ENCODE data around the gene LIPT1. TPM values are rescaled to one million over a fixed set of nuclear protein-coding genes. Genes with fewer than 3 reads are reported as not detected.

The LIPT1 gene
- total RNA-seq (2022) (10.4 and 14.1 TPM in 2 replicates), Bru-seq, nascent RNA (percentile 78 among the genes with signal in this experiment), BruChase-seq, experiment 1, labeled RNA remaining after a 6-hour chase (percentile 75 among the genes with signal in this experiment), BruChase-seq, experiment 2, labeled RNA remaining after a 2-hour chase (percentile 87 among the genes with signal in this experiment)
- long read RNA-seq, partial matches to known transcripts, result 1 of 10 reads
- long read RNA-seq, other reads (novel, unspliced or antisense), result 1 of 10 reads

GRCh38 chr2:99154643-99155536 is at the start of gene LIPT1, which contains the start of gene TSGA10:
Gene LIPT1, plus strand, starts transcription at chr2:99154967. Its CDS starts 6,991 bp downstream, at chr2:99161958.
Gene TSGA10, minus strand, starts transcription at chr2:99154942. Its CDS starts 45,503 bp downstream, at chr2:99109439.
- Mint-ChIP-seq H3K36me3 (ENCODE audit: insufficient read depth, unreplicated experiment) (peaks cover 22% of the 10 kb centered on the region), H3K4me1 (ENCODE audit: low read depth, unreplicated experiment) (peaks cover 7% of the 10 kb centered on the region), H3K9me3 (ENCODE audit: low read depth, unreplicated experiment) (no peaks in the 10 kb centered on the region), H3K27me3 (ENCODE audit: unreplicated experiment) (no peaks in the 10 kb centered on the region), H3K4me3 (ENCODE audit: low read depth, unreplicated experiment) (no peak within 1 kb of the TSS), H3K27ac (ENCODE audit: unreplicated experiment) (peak within 1 kb of the TSS; percentile 92)
- CTCF ChIA-PET, result interaction anchor here (0.6 to 1.3 kb wide), 3 partner anchors 12 to 243 kb away, joined by 3 to 5 read pairs (median 3); partner anchors contain the start of gene C2orf15
- DNase-seq, result peak; percentile 92
- intact Hi-C loops (cut with micrococcal nuclease; ENCODE audit: unreplicated experiment), result no loop called here
- TF ChIP-seq CTCF (IDR thresholded peaks at IDR 0.05; ENCODE audit: unreplicated experiment), result no peak
- BruUV-seq (replicated peaks), result TSS peak; percentile 53

- Mint-ChIP-seq H3K4me1 (ENCODE audit: low read depth, unreplicated experiment) (no peaks in the 10 kb centered on the region), H3K27ac (ENCODE audit: unreplicated experiment) (no peak overlapping the region), H3K27me3 (ENCODE audit: unreplicated experiment) (no peaks in the 10 kb centered on the region), H3K9me3 (ENCODE audit: low read depth, unreplicated experiment) (no peaks in the 10 kb centered on the region), H3K36me3 (ENCODE audit: insufficient read depth, unreplicated experiment) (no peaks in the 10 kb centered on the region), H3K4me3 (ENCODE audit: low read depth, unreplicated experiment) (no peak overlapping the region)
- CTCF ChIA-PET, result no interaction called here
- no peak for DNase-seq
- no peak for TF ChIP-seq CTCF (IDR thresholded peaks at IDR 0.05; ENCODE audit: unreplicated experiment)
- no TSS peak for BruUV-seq (replicated peaks)
- intact Hi-C loops (cut with micrococcal nuclease; ENCODE audit: unreplicated experiment), result no loop called here
Observed at GRCh38 chr2:99106913-99107312, 47.9 kb upstream of the LIPT1 start.

DNA sequence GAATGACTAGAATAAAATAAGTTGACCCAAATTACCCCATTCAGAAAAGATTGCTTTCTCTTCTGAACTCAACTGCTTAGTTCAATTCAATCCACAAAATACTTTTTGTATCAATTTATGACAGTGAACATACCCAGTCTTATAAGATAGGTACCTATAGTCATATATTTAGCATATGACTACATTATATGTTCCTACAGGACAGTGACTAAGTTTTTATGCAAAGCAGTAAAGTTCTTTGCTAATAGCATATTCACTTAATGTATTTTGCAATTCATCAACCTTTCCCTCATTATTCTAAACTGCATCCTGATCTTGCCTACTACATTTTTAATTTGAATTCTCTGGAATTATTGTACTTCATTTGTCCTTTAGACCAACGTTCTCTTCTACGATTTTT is 43.5 kb upstream of the LIPT1 start:
- Mint-ChIP-seq H3K9me3 (ENCODE audit: low read depth, unreplicated experiment) (no peaks in the 10 kb centered on the region), H3K27me3 (ENCODE audit: unreplicated experiment) (no peaks in the 10 kb centered on the region), H3K36me3 (ENCODE audit: insufficient read depth, unreplicated experiment) (no peaks in the 10 kb centered on the region), H3K4me1 (ENCODE audit: low read depth, unreplicated experiment) (no peaks in the 10 kb centered on the region), H3K27ac (ENCODE audit: unreplicated experiment) (no peak overlapping the region), H3K4me3 (ENCODE audit: low read depth, unreplicated experiment) (no peak overlapping the region)
- DNase-seq, result no peak
- intact Hi-C loops (cut with micrococcal nuclease; ENCODE audit: unreplicated experiment), result no loop called here
- BruUV-seq (replicated peaks), result no TSS peak
- CTCF ChIA-PET, result no interaction called here
- TF ChIP-seq CTCF (IDR thresholded peaks at IDR 0.05; ENCODE audit: unreplicated experiment), result no peak

- Mint-ChIP-seq H3K4me1 (ENCODE audit: low read depth, unreplicated experiment) (no peaks in the 10 kb centered on the region), H3K4me3 (ENCODE audit: low read depth, unreplicated experiment) (no peak overlapping the region), H3K27ac (ENCODE audit: unreplicated experiment) (no peak overlapping the region), H3K36me3 (ENCODE audit: insufficient read depth, unreplicated experiment) (no peaks in the 10 kb centered on the region), H3K27me3 (ENCODE audit: unreplicated experiment) (no peaks in the 10 kb centered on the region), H3K9me3 (ENCODE audit: low read depth, unreplicated experiment) (no peaks in the 10 kb centered on the region)
- intact Hi-C loops (cut with micrococcal nuclease; ENCODE audit: unreplicated experiment), result no loop called here
- no peak for DNase-seq
- no TSS peak for BruUV-seq (replicated peaks)
- CTCF ChIA-PET, result no interaction called here
- TF ChIP-seq CTCF (IDR thresholded peaks at IDR 0.05; ENCODE audit: unreplicated experiment), result no peak
Observed at GRCh38 chr2:99111945-99112344, 42.8 kb upstream of the LIPT1 start.
